HepG2 (cell line): ENCODE measurements around the gene THRA. TPM values are rescaled to one million over a fixed set of nuclear protein-coding genes. Genes with fewer than 3 reads are reported as not detected.

Experiments
- ADNP ChIP-seq: sonication (generic); formaldehyde crosslinking; IDR thresholded peaks from 2 replicates; pipeline ENCODE4 v1.4.0; 2020; ENCODE audit warnings: missing genetic modification reagents
- GFI1 ChIP-seq: sonication (generic); formaldehyde crosslinking; IDR thresholded peaks from 2 replicates; pipeline ENCODE4 v1.5.0; 2020; ENCODE audit warnings: missing genetic modification reagents, mild to moderate bottlenecking, borderline replicate concordance
- HMGA1 ChIP-seq: sonication (generic); formaldehyde crosslinking; conservative IDR thresholded peaks from 2 replicates; pipeline ENCODE4 v1.4.0; 2020; ENCODE audit warnings: missing genetic modification reagents
- MED8 ChIP-seq: sonication (generic); formaldehyde crosslinking; IDR thresholded peaks from 2 replicates; pipeline ENCODE4 v1.8.1; 2023; ENCODE audit warnings: mild to moderate bottlenecking, missing genetic modification reagents; ENCODE audit not compliant: insufficient replicate concordance
- MXD4 ChIP-seq: IDR thresholded peaks from 2 replicates; pipeline ENCODE4 v1.6.1; 2016; ENCODE audit warnings: mild to moderate bottlenecking, missing biosample characterization, missing genetic modification reagents
- PHF5A ChIP-seq: IDR thresholded peaks from one replicate; pipeline ENCODE4 v1.6.1; 2018; ENCODE audit warnings: low read depth, missing genetic modification reagents; ENCODE audit not compliant: unreplicated experiment
- PLSCR1 ChIP-seq: sonication (generic); formaldehyde crosslinking; IDR thresholded peaks from 2 replicates; pipeline ENCODE4 v1.5.0; 2020; ENCODE audit warnings: missing genetic modification reagents, mild to moderate bottlenecking, borderline replicate concordance
- PPARG ChIP-seq: conservative IDR thresholded peaks from 2 replicates; pipeline ENCODE4 v1.6.1; 2016; ENCODE audit warnings: missing biosample characterization, missing genetic modification reagents
- SMAD9 ChIP-seq: sonication (generic); formaldehyde crosslinking; IDR thresholded peaks from 2 replicates; pipeline ENCODE4 v1.5.1; 2020; ENCODE audit warnings: mild to moderate bottlenecking, missing genetic modification reagents
- TGIF2 ChIP-seq: IDR thresholded peaks from 2 replicates; pipeline ENCODE4 v1.6.1; 2016; ENCODE audit warnings: control low read depth, missing compliant biosample characterization
- ZC3H13 ChIP-seq: sonication (generic); formaldehyde crosslinking; IDR thresholded peaks from 2 replicates; pipeline ENCODE4 v1.8.1; 2023; ENCODE audit warnings: mild to moderate bottlenecking, missing genetic modification reagents, moderate library complexity
- ZKSCAN5 ChIP-seq: sonication (generic); formaldehyde crosslinking; IDR thresholded peaks from 2 replicates; pipeline ENCODE4 v1.5.1; 2020; ENCODE audit warnings: mild to moderate bottlenecking, missing genetic modification reagents
- ZNF136 ChIP-seq: sonication (generic); formaldehyde crosslinking; IDR thresholded peaks from 2 replicates; pipeline ENCODE4 v1.8.1; 2022; ENCODE audit warnings: low read depth, mild to moderate bottlenecking, moderate library complexity, missing genetic modification reagents
- ZNF329 ChIP-seq: sonication (generic); formaldehyde crosslinking; IDR thresholded peaks from 2 replicates; pipeline ENCODE4 v1.9.0; 2021; ENCODE audit warnings: low read depth, mild to moderate bottlenecking, missing genetic modification reagents
- polyA plus RNA-seq, 8 experiments: library from polyadenylated mRNA; depleted of rRNA in 3 of 8; stranded (reverse) in 7 of 8; unstranded in 1 of 8; fragments of >200 nt; fragmentation: Illumina TruSeq in 4 of 8; extraction: Trizol in 4 of 8; gene quantifications; 2 replicates each; pipeline versions ENCODE4 v1.2.1 to v1.2.3, GENCODE V29; 2011 to 2016; ENCODE audit warnings: low read depth in 4 of 8, missing spikeins in 1 of 8, mixed read lengths in 1 of 8; ENCODE audit not compliant: insufficient read depth in 1 of 8
- total RNA-seq, 5 experiments: library from RNA; depleted of rRNA; stranded (reverse); fragments of >200 nt; fragmentation: Illumina TruSeq; extraction: Trizol; gene quantifications; 2 replicates each; pipeline ENCODE4 v1.2.3, GENCODE V29; 2016; ENCODE audit warnings: low read depth in 1 of 5
- TF ChIP-seq, protein P1 (sequence below): IDR thresholded peaks from 2 replicates; pipeline ENCODE4 v1.6.1; 2018; ENCODE audit warnings: missing genetic modification reagents, mild to moderate bottlenecking, missing compliant biosample characterization
- TF ChIP-seq, protein P2 (sequence below): IDR thresholded peaks from 2 replicates; pipeline ENCODE4 v1.6.1; 2016; ENCODE audit warnings: control low read depth
- TF ChIP-seq, protein P3 (sequence below): sonication (generic); formaldehyde crosslinking; IDR thresholded peaks from 2 replicates; pipeline ENCODE4 v1.5.0; 2020; ENCODE audit warnings: missing genetic modification reagents
- TF ChIP-seq, protein P4 (sequence below): sonication (generic); formaldehyde crosslinking; IDR thresholded peaks from 2 replicates; pipeline ENCODE4 v1.9.0; 2022; ENCODE audit warnings: missing genetic modification reagents, mild to moderate bottlenecking, borderline replicate concordance
- TF ChIP-seq, protein P5 (sequence below): sonication (generic); formaldehyde crosslinking; IDR thresholded peaks from 2 replicates; pipeline ENCODE4 v1.8.0; 2022; ENCODE audit warnings: mild to moderate bottlenecking, missing genetic modification reagents
- TF ChIP-seq, protein P6 (sequence below): sonication (generic); formaldehyde crosslinking; IDR thresholded peaks from 2 replicates; pipeline ENCODE4 v1.4.0; 2020; ENCODE audit warnings: missing genetic modification reagents

THRA gene
- total and polyA plus RNA-seq, 2 of the 13 experiments (the other 11 are each of a cell fraction or from before 2014, with no cell fraction given), result 8.0 to 9.9 TPM

DNA sequence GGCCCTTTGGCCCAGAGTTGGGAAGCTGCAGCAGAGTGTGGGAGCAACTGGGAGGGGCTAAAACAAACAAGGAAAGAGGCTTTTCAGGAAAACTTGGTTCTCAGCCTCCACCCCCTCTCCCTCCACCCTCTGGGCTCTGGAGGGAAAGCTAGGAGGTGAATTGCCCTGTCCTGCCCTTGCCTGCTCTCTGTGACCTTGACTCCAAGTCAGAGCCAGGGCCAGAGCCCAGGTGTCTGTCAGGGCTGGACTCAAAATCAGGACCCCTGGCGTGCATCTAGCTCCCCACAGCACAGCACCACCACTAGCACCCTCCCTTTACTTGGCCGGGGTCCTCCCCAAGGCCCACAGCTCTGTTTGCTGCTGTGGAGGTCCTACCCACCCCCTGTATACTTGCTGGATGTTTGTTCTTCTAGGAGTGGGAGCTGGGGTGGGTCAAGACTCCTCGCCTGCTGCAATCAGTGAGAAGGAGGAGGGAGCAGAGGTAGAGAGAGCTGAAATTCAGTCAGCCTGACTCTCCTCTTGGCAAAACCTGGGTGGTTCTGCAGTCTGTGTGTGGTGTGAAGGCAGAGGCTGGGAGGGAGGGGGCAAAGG, 40.4 kb downstream of the THRA start (continued):
- no peak for TF ChIP-seq SMAD9 (CRISPR knock-in tag)
- TF ChIP-seq, protein P1, sequence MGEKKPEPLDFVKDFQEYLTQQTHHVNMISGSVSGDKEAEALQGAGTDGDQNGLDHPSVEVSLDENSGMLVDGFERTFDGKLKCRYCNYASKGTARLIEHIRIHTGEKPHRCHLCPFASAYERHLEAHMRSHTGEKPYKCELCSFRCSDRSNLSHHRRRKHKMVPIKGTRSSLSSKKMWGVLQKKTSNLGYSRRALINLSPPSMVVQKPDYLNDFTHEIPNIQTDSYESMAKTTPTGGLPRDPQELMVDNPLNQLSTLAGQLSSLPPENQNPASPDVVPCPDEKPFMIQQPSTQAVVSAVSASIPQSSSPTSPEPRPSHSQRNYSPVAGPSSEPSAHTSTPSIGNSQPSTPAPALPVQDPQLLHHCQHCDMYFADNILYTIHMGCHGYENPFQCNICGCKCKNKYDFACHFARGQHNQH (CRISPR knock-in tag), result peak; percentile 44; the same call in 1 of the 2 replicates
- TF ChIP-seq, protein P2, sequence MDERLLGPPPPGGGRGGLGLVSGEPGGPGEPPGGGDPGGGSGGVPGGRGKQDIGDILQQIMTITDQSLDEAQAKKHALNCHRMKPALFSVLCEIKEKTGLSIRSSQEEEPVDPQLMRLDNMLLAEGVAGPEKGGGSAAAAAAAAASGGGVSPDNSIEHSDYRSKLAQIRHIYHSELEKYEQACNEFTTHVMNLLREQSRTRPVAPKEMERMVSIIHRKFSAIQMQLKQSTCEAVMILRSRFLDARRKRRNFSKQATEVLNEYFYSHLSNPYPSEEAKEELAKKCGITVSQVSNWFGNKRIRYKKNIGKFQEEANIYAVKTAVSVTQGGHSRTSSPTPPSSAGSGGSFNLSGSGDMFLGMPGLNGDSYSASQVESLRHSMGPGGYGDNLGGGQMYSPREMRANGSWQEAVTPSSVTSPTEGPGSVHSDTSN (CRISPR knock-in tag), result no peak
- no peak for TF ChIP-seq ZKSCAN5 (CRISPR knock-in tag)
- no peak for TF ChIP-seq HMGA1 (CRISPR knock-in tag)
- no peak for TF ChIP-seq PHF5A (CRISPR knock-in tag)
- no peak for TF ChIP-seq ZNF329 (CRISPR knock-in tag)
- no peak for TF ChIP-seq ZC3H13 (CRISPR knock-in tag)
- no peak for TF ChIP-seq PLSCR1 (CRISPR knock-in tag)
- TF ChIP-seq MED8 (CRISPR knock-in tag), result no peak
- no peak for TF ChIP-seq MXD4 (CRISPR knock-in tag)
- no peak for TF ChIP-seq GFI1 (CRISPR knock-in tag)
- TF ChIP-seq ADNP (CRISPR knock-in tag), result no peak
- TF ChIP-seq PPARG (CRISPR knock-in tag), result peak; percentile 46; the same call in 1 of the 2 replicates
- TF ChIP-seq ZNF136, result no peak
- TF ChIP-seq, protein P3, sequence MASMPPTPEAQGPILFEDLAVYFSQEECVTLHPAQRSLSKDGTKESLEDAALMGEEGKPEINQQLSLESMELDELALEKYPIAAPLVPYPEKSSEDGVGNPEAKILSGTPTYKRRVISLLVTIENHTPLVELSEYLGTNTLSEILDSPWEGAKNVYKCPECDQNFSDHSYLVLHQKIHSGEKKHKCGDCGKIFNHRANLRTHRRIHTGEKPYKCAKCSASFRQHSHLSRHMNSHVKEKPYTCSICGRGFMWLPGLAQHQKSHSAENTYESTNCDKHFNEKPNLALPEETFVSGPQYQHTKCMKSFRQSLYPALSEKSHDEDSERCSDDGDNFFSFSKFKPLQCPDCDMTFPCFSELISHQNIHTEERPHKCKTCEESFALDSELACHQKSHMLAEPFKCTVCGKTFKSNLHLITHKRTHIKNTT (CRISPR knock-in tag), result no peak
- TF ChIP-seq, protein P4, sequence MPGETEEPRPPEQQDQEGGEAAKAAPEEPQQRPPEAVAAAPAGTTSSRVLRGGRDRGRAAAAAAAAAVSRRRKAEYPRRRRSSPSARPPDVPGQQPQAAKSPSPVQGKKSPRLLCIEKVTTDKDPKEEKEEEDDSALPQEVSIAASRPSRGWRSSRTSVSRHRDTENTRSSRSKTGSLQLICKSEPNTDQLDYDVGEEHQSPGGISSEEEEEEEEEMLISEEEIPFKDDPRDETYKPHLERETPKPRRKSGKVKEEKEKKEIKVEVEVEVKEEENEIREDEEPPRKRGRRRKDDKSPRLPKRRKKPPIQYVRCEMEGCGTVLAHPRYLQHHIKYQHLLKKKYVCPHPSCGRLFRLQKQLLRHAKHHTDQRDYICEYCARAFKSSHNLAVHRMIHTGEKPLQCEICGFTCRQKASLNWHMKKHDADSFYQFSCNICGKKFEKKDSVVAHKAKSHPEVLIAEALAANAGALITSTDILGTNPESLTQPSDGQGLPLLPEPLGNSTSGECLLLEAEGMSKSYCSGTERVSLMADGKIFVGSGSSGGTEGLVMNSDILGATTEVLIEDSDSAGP (CRISPR knock-in tag), result no peak
- TF ChIP-seq, protein P5, sequence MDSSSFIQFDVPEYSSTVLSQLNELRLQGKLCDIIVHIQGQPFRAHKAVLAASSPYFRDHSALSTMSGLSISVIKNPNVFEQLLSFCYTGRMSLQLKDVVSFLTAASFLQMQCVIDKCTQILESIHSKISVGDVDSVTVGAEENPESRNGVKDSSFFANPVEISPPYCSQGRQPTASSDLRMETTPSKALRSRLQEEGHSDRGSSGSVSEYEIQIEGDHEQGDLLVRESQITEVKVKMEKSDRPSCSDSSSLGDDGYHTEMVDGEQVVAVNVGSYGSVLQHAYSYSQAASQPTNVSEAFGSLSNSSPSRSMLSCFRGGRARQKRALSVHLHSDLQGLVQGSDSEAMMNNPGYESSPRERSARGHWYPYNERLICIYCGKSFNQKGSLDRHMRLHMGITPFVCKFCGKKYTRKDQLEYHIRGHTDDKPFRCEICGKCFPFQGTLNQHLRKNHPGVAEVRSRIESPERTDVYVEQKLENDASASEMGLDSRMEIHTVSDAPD (CRISPR knock-in tag), result no peak
- TF ChIP-seq, protein P6, sequence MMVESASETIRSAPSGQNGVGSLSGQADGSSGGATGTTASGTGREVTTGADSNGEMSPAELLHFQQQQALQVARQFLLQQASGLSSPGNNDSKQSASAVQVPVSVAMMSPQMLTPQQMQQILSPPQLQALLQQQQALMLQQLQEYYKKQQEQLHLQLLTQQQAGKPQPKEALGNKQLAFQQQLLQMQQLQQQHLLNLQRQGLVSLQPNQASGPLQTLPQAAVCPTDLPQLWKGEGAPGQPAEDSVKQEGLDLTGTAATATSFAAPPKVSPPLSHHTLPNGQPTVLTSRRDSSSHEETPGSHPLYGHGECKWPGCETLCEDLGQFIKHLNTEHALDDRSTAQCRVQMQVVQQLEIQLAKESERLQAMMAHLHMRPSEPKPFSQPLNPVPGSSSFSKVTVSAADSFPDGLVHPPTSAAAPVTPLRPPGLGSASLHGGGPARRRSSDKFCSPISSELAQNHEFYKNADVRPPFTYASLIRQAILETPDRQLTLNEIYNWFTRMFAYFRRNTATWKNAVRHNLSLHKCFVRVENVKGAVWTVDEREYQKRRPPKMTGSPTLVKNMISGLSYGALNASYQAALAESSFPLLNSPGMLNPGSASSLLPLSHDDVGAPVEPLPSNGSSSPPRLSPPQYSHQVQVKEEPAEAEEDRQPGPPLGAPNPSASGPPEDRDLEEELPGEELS (CRISPR knock-in tag), result peak; percentile 36; the same call in 1 of the 2 replicates
- peak; percentile 58; the same call in 1 of the 2 replicates for TF ChIP-seq TGIF2 (CRISPR knock-in tag)
